GM23338 (cell line): ENCODE measurements around the gene PHRF1. TPM values are rescaled to one million over a fixed set of nuclear protein-coding genes. Genes with fewer than 3 reads are reported as not detected.

ENCODE experiments used
- ATAC-seq: fragments of 200-7000 bp; cut with Tn5 transposase; 3 replicates; pipeline ENCODE4 v1.9.1; 2020
- DNase-seq: peaks from one replicate; pipeline ENCODE4 v3.0.0-alpha.2; 2015; ENCODE audit warnings: low spot score
- H2AFZ ChIP-seq: fragments of 200-600 bp; sonication (generic); 2 replicates; pipeline ENCODE4 v1.8.0; 2016; ENCODE audit warnings: antibody characterized with exemption, mild to moderate bottlenecking, moderate library complexity
- H3F3A ChIP-seq: fragments of 200-600 bp; sonication (generic); replicated peaks from 2 replicates; pipeline ENCODE4 v1.8.0; 2017; ENCODE audit warnings: antibody characterized with exemption, mixed run types, low read depth
- H3K27ac ChIP-seq: fragments of 200-600 bp; sonication (generic); 2 replicates; pipeline ENCODE4 v1.6.1; 2016; ENCODE audit warnings: low read depth
- H3K27me3 ChIP-seq: fragments of 200-600 bp; sonication (generic); 2 replicates; pipeline ENCODE4 v1.8.0; 2016; ENCODE audit warnings: mild to moderate bottlenecking, mixed run types, moderate library complexity; ENCODE audit not compliant: insufficient read depth
- H3K36me3 ChIP-seq: fragments of 200-600 bp; sonication (generic); 2 replicates; pipeline ENCODE4 v1.8.0; 2016; ENCODE audit warnings: mild to moderate bottlenecking; ENCODE audit not compliant: insufficient read depth
- H3K4me1 ChIP-seq: fragments of 200-600 bp; sonication (generic); 2 replicates; pipeline ENCODE4 v1.8.0; 2016; ENCODE audit warnings: mild to moderate bottlenecking, moderate library complexity; ENCODE audit not compliant: insufficient read depth
- H3K4me2 ChIP-seq: fragments of 200-600 bp; sonication (generic); 2 replicates; pipeline ENCODE4 v1.7.1; 2017; ENCODE audit warnings: mixed run types
- H3K4me3 ChIP-seq: fragments of 200-600 bp; sonication (generic); 2 replicates; pipeline ENCODE4 v1.6.1; 2016; ENCODE audit warnings: mixed run types
- H3K79me2 ChIP-seq: fragments of 200-600 bp; sonication (generic); replicated peaks from 2 replicates; pipeline ENCODE4 v1.8.0; 2017; ENCODE audit warnings: mild to moderate bottlenecking; ENCODE audit not compliant: insufficient read depth
- H3K9me2 ChIP-seq: fragments of 200-600 bp; sonication (generic); 2 replicates; pipeline ENCODE4 v1.8.0; 2017; ENCODE audit not compliant: insufficient read depth
- H4K20me1 ChIP-seq: fragments of 200-600 bp; sonication (generic); replicated peaks from 2 replicates; pipeline ENCODE4 v1.8.0; 2017; ENCODE audit warnings: mild to moderate bottlenecking; ENCODE audit not compliant: insufficient read depth
- H3K27ac Mint-ChIP-seq: 2 replicates; pipeline ENCODE4 v1.8.0; 2020; ENCODE audit warnings: inconsistent platforms, mild to moderate bottlenecking, moderate library complexity, mixed read lengths
- H3K27me3 Mint-ChIP-seq: 3 replicates; pipeline ENCODE4 v1.8.0; 2022; ENCODE audit warnings: low read depth, mild to moderate bottlenecking, moderate library complexity, mixed read lengths, inconsistent platforms; ENCODE audit not compliant: insufficient read depth, poor library complexity
- H3K36me3 Mint-ChIP-seq: 3 replicates; pipeline ENCODE4 v1.8.0; 2021; ENCODE audit warnings: low read depth, mild to moderate bottlenecking, inconsistent platforms, moderate library complexity, mixed read lengths
- H3K4me1 Mint-ChIP-seq: 3 replicates; pipeline ENCODE4 v1.8.0; 2020; ENCODE audit warnings: mild to moderate bottlenecking, inconsistent platforms, mixed read lengths
- H3K4me3 Mint-ChIP-seq: 3 replicates; pipeline ENCODE4 v1.8.0; 2021; ENCODE audit warnings: moderate library complexity, mild to moderate bottlenecking, inconsistent platforms, mixed read lengths
- H3K9me3 Mint-ChIP-seq: 3 replicates; pipeline ENCODE4 v1.8.0; 2020; ENCODE audit warnings: moderate library complexity, mild to moderate bottlenecking, inconsistent platforms, mixed read lengths
- CREB1 ChIP-seq: fragments of 250-450 bp; sonication (Bioruptor Pico); IDR thresholded peaks from 2 replicates; pipeline ENCODE4 v1.5.0; 2020; ENCODE audit warnings: low read depth, mild to moderate bottlenecking, moderate library complexity
- ETS1 ChIP-seq: IDR thresholded peaks from 2 replicates; pipeline ENCODE4 v1.6.1; 2016; ENCODE audit warnings: antibody characterized with exemption
- EZH2 ChIP-seq: fragments of 200-600 bp; sonication (generic); IDR thresholded peaks from one replicate; pipeline ENCODE4 v1.8.0; 2017; ENCODE audit warnings: antibody characterized with exemption, mild to moderate bottlenecking, low read depth; ENCODE audit not compliant: unreplicated experiment
- EZH2phosphoT487 ChIP-seq: fragments of 200-600 bp; sonication (generic); IDR thresholded peaks from one replicate; pipeline ENCODE4 v1.8.1; 2018; ENCODE audit warnings: antibody characterized with exemption; ENCODE audit not compliant: unreplicated experiment
- NANOG ChIP-seq: IDR thresholded peaks from 2 replicates; pipeline ENCODE4 v1.6.1; 2016; ENCODE audit warnings: antibody characterized with exemption, borderline replicate concordance
- REST ChIP-seq: IDR thresholded peaks from one replicate; pipeline ENCODE4 v1.6.1; 2018; ENCODE audit warnings: antibody characterized with exemption; ENCODE audit not compliant: unreplicated experiment
- STAT1 ChIP-seq: IDR thresholded peaks from one replicate; pipeline ENCODE4 v1.6.1; 2016; ENCODE audit warnings: antibody characterized with exemption; ENCODE audit not compliant: unreplicated experiment
- ZNF331 ChIP-seq: fragments of 250-450 bp; sonication (Bioruptor Pico); IDR thresholded peaks from 2 replicates; pipeline ENCODE4 v1.5.0; 2020; ENCODE audit warnings: low read depth, mild to moderate bottlenecking, moderate library complexity
- polyA plus RNA-seq: library from polyadenylated mRNA; unstranded; fragments of >200 nt; fragmentation: Nextera tagmentation; extraction: Ambion mirVana; gene quantifications from 2 replicates; pipeline ENCODE4 v1.2.1, GENCODE V29; 2016
- total RNA-seq: library from RNA; depleted of rRNA; stranded (reverse); fragments of >200 nt; shearing (Covaris generic); gene quantifications from 2 replicates; pipeline ENCODE4 v1.2.3, GENCODE V29; 2014
- TF ChIP-seq, protein P1 (sequence below): fragments of 250-450 bp; sonication (Bioruptor Pico); IDR thresholded peaks from 2 replicates; pipeline ENCODE4 v1.5.0; 2020; ENCODE audit warnings: mild to moderate bottlenecking, moderate library complexity

The PHRF1 gene
- total and polyA plus RNA-seq, 2 experiments from 2014 or later, result 11.0 to 45.9 TPM

- 0 out of 2 replicates have a peak, but pooled peaks cover 9% of the 10 kb centered on the region for H3F3A ChIP-seq
- H3K27ac Mint-ChIP-seq, result no peak overlapping the region
Observed at GRCh38 chr11:628056-628455, 51.8 kb downstream of the PHRF1 start.

More at GRCh38 chr11:628056-628455, 51.8 kb downstream of the PHRF1 start:
- Histone ChIP-seq H3K36me3 (no peaks in the 10 kb centered on the region), H3K4me2 (no peak overlapping the region), H2AFZ (no peak overlapping the region), H3K27me3 (peaks cover 28% of the 10 kb centered on the region), H3K4me1 (peaks cover 4% of the 10 kb centered on the region; the same call in 1 of the 2 replicates), H3K4me3 (no peak overlapping the region), H3K9me2 (no peaks in the 10 kb centered on the region), H4K20me1 (no peaks in the 10 kb centered on the region), H3K27ac (no peak overlapping the region), H3K79me2 (no peaks in the 10 kb centered on the region)
- peaks cover 21% of the 10 kb centered on the region for H3K4me1 Mint-ChIP-seq
- H3K9me3 Mint-ChIP-seq, result peaks cover 15% of the 10 kb centered on the region
- DNase-seq (no peak), ATAC-seq (no peak)
- peaks cover 33% of the 10 kb centered on the region for H3K27me3 Mint-ChIP-seq
- peak overlapping the region; percentile 66 for H3K4me3 Mint-ChIP-seq
- no peak for TF ChIP-seq EZH2
- no peak for TF ChIP-seq EZH2phosphoT487
- no peak for TF ChIP-seq ZNF331 (CRISPR knock-in tag)
- TF ChIP-seq, protein P1, sequence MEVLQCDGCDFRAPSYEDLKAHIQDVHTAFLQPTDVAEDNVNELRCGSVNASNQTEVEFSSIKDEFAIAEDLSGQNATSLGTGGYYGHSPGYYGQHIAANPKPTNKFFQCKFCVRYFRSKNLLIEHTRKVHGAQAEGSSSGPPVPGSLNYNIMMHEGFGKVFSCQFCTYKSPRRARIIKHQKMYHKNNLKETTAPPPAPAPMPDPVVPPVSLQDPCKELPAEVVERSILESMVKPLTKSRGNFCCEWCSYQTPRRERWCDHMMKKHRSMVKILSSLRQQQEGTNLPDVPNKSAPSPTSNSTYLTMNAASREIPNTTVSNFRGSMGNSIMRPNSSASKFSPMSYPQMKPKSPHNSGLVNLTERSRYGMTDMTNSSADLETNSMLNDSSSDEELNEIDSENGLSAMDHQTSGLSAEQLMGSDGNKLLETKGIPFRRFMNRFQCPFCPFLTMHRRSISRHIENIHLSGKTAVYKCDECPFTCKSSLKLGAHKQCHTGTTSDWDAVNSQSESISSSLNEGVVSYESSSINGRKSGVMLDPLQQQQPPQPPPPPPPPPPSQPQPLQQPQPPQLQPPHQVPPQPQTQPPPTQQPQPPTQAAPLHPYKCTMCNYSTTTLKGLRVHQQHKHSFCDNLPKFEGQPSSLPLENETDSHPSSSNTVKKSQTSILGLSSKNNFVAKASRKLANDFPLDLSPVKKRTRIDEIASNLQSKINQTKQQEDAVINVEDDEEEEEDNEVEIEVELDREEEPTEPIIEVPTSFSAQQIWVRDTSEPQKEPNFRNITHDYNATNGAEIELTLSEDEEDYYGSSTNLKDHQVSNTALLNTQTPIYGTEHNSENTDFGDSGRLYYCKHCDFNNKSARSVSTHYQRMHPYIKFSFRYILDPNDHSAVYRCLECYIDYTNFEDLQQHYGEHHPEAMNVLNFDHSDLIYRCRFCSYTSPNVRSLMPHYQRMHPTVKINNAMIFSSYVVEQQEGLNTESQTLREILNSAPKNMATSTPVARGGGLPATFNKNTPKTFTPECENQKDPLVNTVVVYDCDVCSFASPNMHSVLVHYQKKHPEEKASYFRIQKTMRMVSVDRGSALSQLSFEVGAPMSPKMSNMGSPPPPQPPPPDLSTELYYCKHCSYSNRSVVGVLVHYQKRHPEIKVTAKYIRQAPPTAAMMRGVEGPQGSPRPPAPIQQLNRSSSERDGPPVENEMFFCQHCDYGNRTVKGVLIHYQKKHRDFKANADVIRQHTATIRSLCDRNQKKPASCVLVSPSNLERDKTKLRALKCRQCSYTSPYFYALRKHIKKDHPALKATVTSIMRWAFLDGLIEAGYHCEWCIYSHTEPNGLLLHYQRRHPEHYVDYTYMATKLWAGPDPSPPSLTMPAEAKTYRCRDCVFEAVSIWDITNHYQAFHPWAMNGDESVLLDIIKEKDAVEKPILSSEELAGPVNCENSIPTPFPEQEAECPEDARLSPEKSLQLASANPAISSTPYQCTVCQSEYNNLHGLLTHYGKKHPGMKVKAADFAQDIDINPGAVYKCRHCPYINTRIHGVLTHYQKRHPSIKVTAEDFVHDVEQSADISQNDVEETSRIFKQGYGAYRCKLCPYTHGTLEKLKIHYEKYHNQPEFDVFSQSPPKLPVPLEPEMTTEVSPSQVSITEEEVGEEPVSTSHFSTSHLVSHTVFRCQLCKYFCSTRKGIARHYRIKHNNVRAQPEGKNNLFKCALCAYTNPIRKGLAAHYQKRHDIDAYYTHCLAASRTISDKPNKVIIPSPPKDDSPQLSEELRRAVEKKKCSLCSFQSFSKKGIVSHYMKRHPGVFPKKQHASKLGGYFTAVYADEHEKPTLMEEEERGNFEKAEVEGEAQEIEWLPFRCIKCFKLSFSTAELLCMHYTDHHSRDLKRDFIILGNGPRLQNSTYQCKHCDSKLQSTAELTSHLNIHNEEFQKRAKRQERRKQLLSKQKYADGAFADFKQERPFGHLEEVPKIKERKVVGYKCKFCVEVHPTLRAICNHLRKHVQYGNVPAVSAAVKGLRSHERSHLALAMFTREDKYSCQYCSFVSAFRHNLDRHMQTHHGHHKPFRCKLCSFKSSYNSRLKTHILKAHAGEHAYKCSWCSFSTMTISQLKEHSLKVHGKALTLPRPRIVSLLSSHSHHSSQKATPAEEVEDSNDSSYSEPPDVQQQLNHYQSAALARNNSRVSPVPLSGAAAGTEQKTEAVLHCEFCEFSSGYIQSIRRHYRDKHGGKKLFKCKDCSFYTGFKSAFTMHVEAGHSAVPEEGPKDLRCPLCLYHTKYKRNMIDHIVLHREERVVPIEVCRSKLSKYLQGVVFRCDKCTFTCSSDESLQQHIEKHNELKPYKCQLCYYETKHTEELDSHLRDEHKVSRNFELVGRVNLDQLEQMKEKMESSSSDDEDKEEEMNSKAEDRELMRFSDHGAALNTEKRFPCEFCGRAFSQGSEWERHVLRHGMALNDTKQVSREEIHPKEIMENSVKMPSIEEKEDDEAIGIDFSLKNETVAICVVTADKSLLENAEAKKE, result no peak
- no peak for TF ChIP-seq ETS1
- TF ChIP-seq REST, result no peak
- TF ChIP-seq CREB1 (CRISPR knock-in tag), result no peak
- no peak for TF ChIP-seq STAT1
- TF ChIP-seq NANOG, result no peak
- H3K36me3 Mint-ChIP-seq, result peaks cover 3% of the 10 kb centered on the region; the same call in 1 of the 3 replicates
